H1 (cell line): ENCODE data around the gene RBM20. TPM values are rescaled to one million over a fixed set of nuclear protein-coding genes. Genes with fewer than 3 reads are reported as not detected.

ENCODE experiments used
- CTCF ChIA-PET: fragments of 300-600 bp; sonication (Branson Sonifier 250); formaldehyde crosslinking; loops from one replicate; lab custom pipeline; 2021; ENCODE audit not compliant: partially characterized antibody; lab: Charles Lee
- POLR2A ChIA-PET: fragments of 300-600 bp; sonication (Branson Sonifier 250); formaldehyde crosslinking; loops from one replicate; lab custom pipeline; 2021; ENCODE audit warnings: inconsistent platforms; ENCODE audit not compliant: partially characterized antibody; lab: Charles Lee
- DNase-seq, 2 experiments: peaks; one replicate each; pipeline versions ENCODE4 v3.0.0 to v3.0.0-alpha.2; 2010 to 2022; ENCODE audit warnings: low spot score in 2 of 2, low read depth in 1 of 2, mixed read lengths in 1 of 2
- FAIRE-seq: peaks from 2 replicates; lab custom pipeline; 2011; peaks lifted over from hg19 to GRCh38; lab: Jason Lieb, UNC
- H2AFZ ChIP-seq: 2 replicates; pipeline ENCODE4 v1.8.1; 2012; ENCODE audit warnings: low read length, inconsistent platforms
- H2AK5ac ChIP-seq: 2 replicates; pipeline ENCODE4 v1.6.1; 2013; ENCODE audit warnings: low read depth, low read length
- H2BK120ac ChIP-seq: replicated peaks from 2 replicates; pipeline ENCODE3; 2013; ENCODE audit warnings: low read depth, low read length, inconsistent platforms
- H2BK12ac ChIP-seq: 2 replicates; pipeline ENCODE4 v1.6.1; 2013; ENCODE audit warnings: low read depth, low read length
- H2BK15ac ChIP-seq: 2 replicates; pipeline ENCODE4 v1.6.1; 2013; ENCODE audit warnings: low read length
- H2BK20ac ChIP-seq: 2 replicates; pipeline ENCODE4 v1.6.1; 2013; ENCODE audit warnings: low read length
- H2BK5ac ChIP-seq: 2 replicates; pipeline ENCODE4 v1.6.1; 2013; ENCODE audit warnings: low read depth, low read length
- H3K14ac ChIP-seq: 2 replicates; pipeline ENCODE4 v1.6.1; 2013; ENCODE audit warnings: inconsistent platforms; ENCODE audit not compliant: insufficient read length
- H3K18ac ChIP-seq: 2 replicates; pipeline ENCODE4 v1.6.1; 2013; ENCODE audit warnings: low read length; ENCODE audit errors: extremely low read depth
- H3K23ac ChIP-seq: 2 replicates; pipeline ENCODE4 v1.6.1; 2013; ENCODE audit warnings: inconsistent platforms; ENCODE audit not compliant: insufficient read length
- H3K23me2 ChIP-seq: 2 replicates; pipeline ENCODE4 v1.6.1; 2013; ENCODE audit warnings: low read depth, low read length
- H3K27ac ChIP-seq: 2 replicates; pipeline ENCODE4 v1.6.1; 2011; ENCODE audit warnings: low read depth, low read length, inconsistent platforms
- H3K27me3 ChIP-seq, 4 experiments: replicated peaks in 1 of 4; 1 replicate in 1 of 4; 2 replicates in 3 of 4; pipeline versions ENCODE4 v1.6.1 to v1.8.1; 2011 to 2013; ENCODE audit warnings: low read length in 3 of 4, mild to moderate bottlenecking in 3 of 4, inconsistent platforms in 2 of 4, mixed read lengths in 2 of 4, moderate library complexity in 1 of 4; ENCODE audit not compliant: control insufficient read depth in 3 of 4, insufficient read depth in 3 of 4; ENCODE audit errors: extremely low read depth in 1 of 4
- H3K36me3 ChIP-seq, 4 experiments: 2 replicates each; pipeline versions ENCODE4 v1.6.1 to v1.8.1; 2011 to 2013; ENCODE audit warnings: mild to moderate bottlenecking in 4 of 4, low read length in 3 of 4, moderate library complexity in 2 of 4, control low read depth in 1 of 4, inconsistent platforms in 1 of 4; ENCODE audit not compliant: insufficient read depth in 4 of 4, control insufficient read depth in 2 of 4
- H3K4ac ChIP-seq: replicated peaks from 2 replicates; pipeline ENCODE3; 2013; ENCODE audit warnings: low read length, low read depth, mixed read lengths, inconsistent platforms; ENCODE audit not compliant: insufficient read length
- H3K4me1 ChIP-seq, 4 experiments: replicated peaks in 1 of 4; 1 replicate in 1 of 4; 2 replicates in 3 of 4; pipeline versions ENCODE4 v1.6.1 to v1.8.1; 2011 to 2013; ENCODE audit warnings: low read length in 3 of 4, inconsistent platforms in 2 of 4, mixed read lengths in 1 of 4; ENCODE audit not compliant: insufficient read depth in 4 of 4, control insufficient read depth in 3 of 4
- H3K4me2 ChIP-seq, 2 experiments: 2 replicates each; pipeline versions ENCODE4 v1.6.1 to v1.8.1; 2011 to 2013; ENCODE audit warnings: low read depth in 2 of 2, low read length in 2 of 2, control low read depth in 1 of 2, inconsistent platforms in 1 of 2, mild to moderate bottlenecking in 1 of 2; ENCODE audit not compliant: insufficient read depth in 1 of 2
- H3K4me3 ChIP-seq, 4 experiments: fragments of 200-600, 300-600 bp in 1 of 4; sonication (generic), shearing (Covaris generic), sonication (Bioruptor Twin) in 1 of 4; 2 replicates each; pipeline versions ENCODE4 v1.5.1 to v1.8.1; 2011 to 2016; ENCODE audit warnings: low read length in 4 of 4, low read depth in 3 of 4, control low read depth in 2 of 4, inconsistent platforms in 2 of 4, mild to moderate bottlenecking in 2 of 4, mixed read lengths in 1 of 4, moderate library complexity in 1 of 4; ENCODE audit not compliant: insufficient read depth in 2 of 4; ENCODE audit errors: extremely low read depth in 1 of 4
- H3K56ac ChIP-seq: replicated peaks from 2 replicates; pipeline ENCODE3; 2013; ENCODE audit warnings: low read depth, mild to moderate bottlenecking, mixed read lengths, low read length, inconsistent platforms; ENCODE audit not compliant: insufficient read length
- H3K79me1 ChIP-seq: 2 replicates; pipeline ENCODE4 v1.6.1; 2013; ENCODE audit warnings: low read depth, low read length, control low read depth
- H3K79me2 ChIP-seq, 2 experiments: 2 replicates each; pipeline versions ENCODE4 v1.6.1 to v1.8.1; 2012 to 2013; ENCODE audit warnings: low read length in 2 of 2, mild to moderate bottlenecking in 2 of 2, inconsistent platforms in 1 of 2; ENCODE audit not compliant: insufficient read depth in 2 of 2, control insufficient read depth in 1 of 2
- H3K9ac ChIP-seq, 4 experiments: replicated peaks in 1 of 4; 1 replicate in 1 of 4; 2 replicates in 3 of 4; pipeline versions ENCODE4 v1.6.1 to v1.8.1; 2011 to 2013; ENCODE audit warnings: low read depth in 3 of 4, low read length in 3 of 4, control low read depth in 2 of 4, mild to moderate bottlenecking in 2 of 4, moderate library complexity in 2 of 4, inconsistent platforms in 1 of 4; ENCODE audit errors: extremely low read depth in 1 of 4
- H3K9me3 ChIP-seq, 2 experiments: 2 replicates each; pipeline versions ENCODE4 v1.6.1 to v1.8.1; 2012 to 2013; ENCODE audit warnings: mild to moderate bottlenecking in 2 of 2, moderate library complexity in 2 of 2, control low read depth in 1 of 2, inconsistent platforms in 1 of 2, low read depth in 1 of 2, low read length in 1 of 2, mixed read lengths in 1 of 2; ENCODE audit not compliant: insufficient read depth in 2 of 2
- H4K20me1 ChIP-seq, 2 experiments: replicated peaks in 1 of 2; 2 replicates each; pipeline versions ENCODE3 to v1.8.1; 2011 to 2013; ENCODE audit warnings: inconsistent platforms in 2 of 2, low read length in 2 of 2, mild to moderate bottlenecking in 1 of 2; ENCODE audit not compliant: insufficient read depth in 2 of 2, control insufficient read depth in 1 of 2
- H4K5ac ChIP-seq: 2 replicates; pipeline ENCODE4 v1.6.1; 2013; ENCODE audit warnings: low read length, low read depth, mixed read lengths, inconsistent platforms; ENCODE audit not compliant: insufficient read length
- H4K8ac ChIP-seq: 2 replicates; pipeline ENCODE4 v1.8.0; 2013; ENCODE audit warnings: mild to moderate bottlenecking, moderate library complexity, low read length, inconsistent platforms; ENCODE audit not compliant: insufficient read depth; ENCODE audit errors: extremely low read depth
- H4K91ac ChIP-seq: replicated peaks from 2 replicates; pipeline ENCODE3; 2013; ENCODE audit warnings: low read length, mixed read lengths, inconsistent platforms; ENCODE audit not compliant: insufficient read length
- BRCA1 ChIP-seq: IDR thresholded peaks from 2 replicates; pipeline ENCODE4 v1.6.1; 2012; ENCODE audit warnings: low read depth, low read length, improper control_type of control experiment
- HDAC2 ChIP-seq, 2 experiments: fragments of 300-600 bp in 1 of 2; sonication (generic) in 1 of 2; IDR thresholded peaks; 2 replicates each; pipeline ENCODE4 v1.6.1; 2011 to 2012; ENCODE audit warnings: low read depth in 2 of 2, low read length in 2 of 2, mild to moderate bottlenecking in 2 of 2, moderate library complexity in 2 of 2, borderline replicate concordance in 1 of 2, inconsistent platforms in 1 of 2
- NANOG ChIP-seq: IDR thresholded peaks from 2 replicates; pipeline ENCODE4 v1.6.1; 2011; ENCODE audit warnings: low read length, low read depth, mild to moderate bottlenecking, inconsistent platforms; ENCODE audit not compliant: insufficient read depth, poor library complexity, severe bottlenecking
- NRF1 ChIP-seq: IDR thresholded peaks from 2 replicates; pipeline ENCODE4 v1.6.1; 2011; ENCODE audit warnings: mild to moderate bottlenecking, low read depth, low read length, improper control_type of control experiment
- POLR2AphosphoS5 ChIP-seq: IDR thresholded peaks from 2 replicates; pipeline ENCODE4 v1.6.1; 2011; ENCODE audit warnings: low read depth, low read length
- POU5F1 ChIP-seq: IDR thresholded peaks from 2 replicates; pipeline ENCODE4 v1.6.1; 2011; ENCODE audit warnings: low read depth, mild to moderate bottlenecking, low read length, moderate library complexity
- RFX5 ChIP-seq: IDR thresholded peaks from 2 replicates; pipeline ENCODE4 v1.6.1; 2011; ENCODE audit warnings: low read depth, low read length, improper control_type of control experiment, borderline replicate concordance
- SP4 ChIP-seq: IDR thresholded peaks from 2 replicates; pipeline ENCODE4 v1.6.1; 2012; ENCODE audit warnings: low read length, inconsistent platforms
- WGBS, 2 experiments: shearing (Covaris generic) in 1 of 2; methylation state at CpG; one replicate each; pipeline versions ENCODE4 v1.1.6 to v1.1.7; 2013 to 2015; ENCODE audit warnings: low lambda C conversion rate in 2 of 2, mixed read lengths in 2 of 2, inconsistent platforms in 1 of 2, low coverage in 1 of 2, missing lambda C conversion rate in 1 of 2; ENCODE audit not compliant: insufficient replicate concordance in 2 of 2, insufficient coverage in 1 of 2, insufficient read length in 1 of 2; ENCODE audit errors: extremely low coverage in 1 of 2, missing lambda C conversion rate in 1 of 2; 5-methylcytosine and 5-hydroxymethylcytosine counted together
- polyA plus RNA-seq, 7 experiments: library from polyadenylated mRNA; depleted of rRNA in 3 of 7; stranded (reverse) in 5 of 7; unstranded in 2 of 7; fragments of >200 nt in 5 of 7; fragments of 200-250 nt in 2 of 7; gene quantifications; 1 replicate in 5 of 7; 2 replicates in 1 of 7; 4 replicates in 1 of 7; pipeline versions ENCODE4 v1.2.1 to v1.2.3, GENCODE V29; 2011 to 2013; ENCODE audit warnings: missing spikeins in 2 of 7, mixed read lengths in 2 of 7
- total RNA-seq: library from RNA; stranded (reverse); fragmentation: NEBNext Ultra II Directional; extraction: Animal tissue kit (Norgen Biotek cat#: 25700); gene quantifications from 2 replicates; pipeline ENCODE4 v1.2.1, GENCODE V29; 2021
- TF ChIP-seq, protein P1 (sequence below): IDR thresholded peaks from 2 replicates; pipeline ENCODE4 v1.6.1; 2012; ENCODE audit warnings: inconsistent platforms

The RBM20 gene
- total and polyA plus RNA-seq, 2 of the 8 experiments (the other 6 are each of a cell fraction or from before 2014, with no cell fraction given): 0.05 to 0.63 TPM

DNA sequence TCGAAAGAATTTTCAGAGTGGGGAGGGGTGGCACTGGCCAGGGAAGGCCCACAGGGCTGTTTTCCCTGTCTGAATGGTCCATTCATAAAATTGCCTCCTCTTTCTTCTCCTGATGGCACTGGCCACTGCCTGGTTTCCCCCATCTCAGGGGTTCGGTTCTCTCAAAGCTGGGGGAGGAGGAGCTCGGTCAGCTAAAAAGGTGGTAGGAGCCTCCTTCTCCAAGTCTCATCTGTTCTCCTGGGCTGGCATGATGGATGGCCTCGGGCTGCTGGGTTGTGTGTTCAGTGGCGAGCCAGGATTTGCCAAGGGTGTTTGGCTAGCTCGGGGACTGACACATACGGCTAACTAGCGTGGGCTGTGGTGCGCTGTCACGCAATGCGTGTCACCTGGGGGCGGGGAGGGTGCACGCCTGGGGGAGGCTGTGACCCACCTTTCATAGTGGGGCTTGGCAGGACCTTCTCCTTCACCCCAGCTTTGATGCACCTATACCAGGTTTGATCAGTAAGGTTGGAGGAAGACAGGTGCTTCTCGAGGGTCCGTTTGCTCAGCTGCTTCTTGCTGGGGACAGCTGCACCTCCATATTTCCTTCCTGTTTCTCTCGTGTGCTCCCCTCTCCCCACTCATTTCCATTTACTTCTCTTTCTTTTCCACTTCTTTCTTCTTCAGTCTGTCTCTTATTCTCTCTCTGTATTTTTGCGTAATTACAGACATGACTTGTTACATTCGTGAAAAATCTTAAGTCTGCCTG is 36.3 kb downstream of the RBM20 start:
- Histone ChIP-seq H3K23ac (no peak overlapping the region), H3K27me3 (no peaks in the 10 kb centered on the region), H2AK5ac (no peak overlapping the region), H3K9ac (no peak overlapping the region), H2BK12ac (0 out of 2 replicates have a peak overlapping the region, but pooled peaks have one; percentile 56), H3K79me1 (no peaks in the 10 kb centered on the region), H2BK5ac (no peak overlapping the region), H3K4me3 (no peak overlapping the region), H2BK20ac (no peak overlapping the region), H4K5ac (no peak overlapping the region), H3K23me2 (no peaks in the 10 kb centered on the region), H3K14ac (no peak overlapping the region), H3K36me3 (no peaks in the 10 kb centered on the region), H3K27ac (no peak overlapping the region), H3K79me2 (no peaks in the 10 kb centered on the region), H3K4ac (no peak overlapping the region), H3K56ac (no peak overlapping the region), H4K20me1 (no peaks in the 10 kb centered on the region), H3K4me2 (no peak overlapping the region), H4K8ac (no peak overlapping the region), H2BK120ac (no peak overlapping the region), H3K4me1 (peaks cover 2 to 10% (median 5%) of the 10 kb centered on the region in 4 experiments; a peak in 5 of 7 replicates), H2BK15ac (peak overlapping the region; percentile 77; the same call in 1 of the 2 replicates), H3K9me3 (no peaks in the 10 kb centered on the region), H4K91ac (no peak overlapping the region), H3K18ac (no peak overlapping the region), H2AFZ (no peak overlapping the region)
- WGBS, 2 experiments: 75% methylated on average over 15 of the region's 18 CpGs; no CpG with 5 or more reads in 1 of the 2 experiments
- FAIRE-seq: no peak
- CTCF ChIA-PET: interaction anchor here (0.5 to 13.4 kb wide), 25 partner anchors 7 to 725 kb away, joined by 3 to 237 read pairs (median 5); partner anchors contain the start of gene RBM20
- DNase-seq: no peak
- POLR2A ChIA-PET: interaction anchor here (1.3 kb wide), 1 partner anchor 56 kb away, joined by 3 read pairs; no protein-coding TSS in a partner anchor
- TF ChIP-seq HDAC2 (IDR thresholded peaks at IDR 0.05; ENCODE audit: borderline replicate concordance in 1 of 2, low read depth in 2 of 2, low read length in 2 of 2) (no peak), POU5F1 (no peak), NRF1 (no peak), POLR2AphosphoS5 (no peak), RFX5 (no peak), SP4 (no peak), NANOG (no peak), BRCA1 (no peak)
- TF ChIP-seq, protein P1, sequence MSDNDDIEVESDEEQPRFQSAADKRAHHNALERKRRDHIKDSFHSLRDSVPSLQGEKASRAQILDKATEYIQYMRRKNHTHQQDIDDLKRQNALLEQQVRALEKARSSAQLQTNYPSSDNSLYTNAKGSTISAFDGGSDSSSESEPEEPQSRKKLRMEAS: no peak
